Measurements from ENCODE around the gene NR2C2. TPM values are rescaled to one million over a fixed set of nuclear protein-coding genes. Genes with fewer than 3 reads are reported as not detected.

Gene NR2C2
- total RNA-seq, 1 donor from 2014 or later, result 23.5 TPM

DNA sequence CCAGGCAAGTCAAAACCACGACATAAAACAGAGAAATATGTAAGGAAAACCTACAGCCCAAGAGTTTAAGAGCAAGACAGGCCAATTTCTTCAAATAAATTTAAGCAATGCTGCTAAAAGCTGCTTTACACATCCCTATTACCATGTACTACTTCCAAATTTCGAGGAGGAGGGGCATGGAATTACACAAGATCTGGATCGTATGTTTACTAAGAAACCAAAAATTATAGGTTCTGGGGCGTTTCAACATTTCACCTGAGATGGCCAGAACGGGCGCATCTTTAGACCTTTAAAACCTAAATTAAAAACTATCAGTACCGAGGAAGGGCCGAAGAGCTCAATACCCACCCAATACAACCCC lies 664 bp upstream of the NR2C2 start:
- peaks cover 0 to 24% of the 10 kb centered on the region in 2 donors for H3K4me1 ChIP-seq
- H3K9me3 ChIP-seq, result no peaks in the 10 kb centered on the region
- DNase-seq (ENCODE audit: low spot score in 2 of 2), result no peak
- no peaks in the 10 kb centered on the region for H3K27me3 ChIP-seq
- TF ChIP-seq, protein P1, sequence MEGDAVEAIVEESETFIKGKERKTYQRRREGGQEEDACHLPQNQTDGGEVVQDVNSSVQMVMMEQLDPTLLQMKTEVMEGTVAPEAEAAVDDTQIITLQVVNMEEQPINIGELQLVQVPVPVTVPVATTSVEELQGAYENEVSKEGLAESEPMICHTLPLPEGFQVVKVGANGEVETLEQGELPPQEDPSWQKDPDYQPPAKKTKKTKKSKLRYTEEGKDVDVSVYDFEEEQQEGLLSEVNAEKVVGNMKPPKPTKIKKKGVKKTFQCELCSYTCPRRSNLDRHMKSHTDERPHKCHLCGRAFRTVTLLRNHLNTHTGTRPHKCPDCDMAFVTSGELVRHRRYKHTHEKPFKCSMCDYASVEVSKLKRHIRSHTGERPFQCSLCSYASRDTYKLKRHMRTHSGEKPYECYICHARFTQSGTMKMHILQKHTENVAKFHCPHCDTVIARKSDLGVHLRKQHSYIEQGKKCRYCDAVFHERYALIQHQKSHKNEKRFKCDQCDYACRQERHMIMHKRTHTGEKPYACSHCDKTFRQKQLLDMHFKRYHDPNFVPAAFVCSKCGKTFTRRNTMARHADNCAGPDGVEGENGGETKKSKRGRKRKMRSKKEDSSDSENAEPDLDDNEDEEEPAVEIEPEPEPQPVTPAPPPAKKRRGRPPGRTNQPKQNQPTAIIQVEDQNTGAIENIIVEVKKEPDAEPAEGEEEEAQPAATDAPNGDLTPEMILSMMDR (IDR thresholded peaks at IDR 0.05), result no peak
- peak overlapping the region; percentile 85 to 96 for H3K4me3 ChIP-seq
- H3K36me3 ChIP-seq, result peaks cover 19 to 28% of the 10 kb centered on the region in 2 donors
- intact Hi-C loops (cut with DNase I), result loop anchor here (2.0 to 10.0 kb wide), 4 partner anchors 118 to 544 kb away; partner anchors contain the start of genes MRPS25, RBSN and SLC6A6
- H3K27ac ChIP-seq, result peak overlapping the region; percentile 97 to 98

DNA sequence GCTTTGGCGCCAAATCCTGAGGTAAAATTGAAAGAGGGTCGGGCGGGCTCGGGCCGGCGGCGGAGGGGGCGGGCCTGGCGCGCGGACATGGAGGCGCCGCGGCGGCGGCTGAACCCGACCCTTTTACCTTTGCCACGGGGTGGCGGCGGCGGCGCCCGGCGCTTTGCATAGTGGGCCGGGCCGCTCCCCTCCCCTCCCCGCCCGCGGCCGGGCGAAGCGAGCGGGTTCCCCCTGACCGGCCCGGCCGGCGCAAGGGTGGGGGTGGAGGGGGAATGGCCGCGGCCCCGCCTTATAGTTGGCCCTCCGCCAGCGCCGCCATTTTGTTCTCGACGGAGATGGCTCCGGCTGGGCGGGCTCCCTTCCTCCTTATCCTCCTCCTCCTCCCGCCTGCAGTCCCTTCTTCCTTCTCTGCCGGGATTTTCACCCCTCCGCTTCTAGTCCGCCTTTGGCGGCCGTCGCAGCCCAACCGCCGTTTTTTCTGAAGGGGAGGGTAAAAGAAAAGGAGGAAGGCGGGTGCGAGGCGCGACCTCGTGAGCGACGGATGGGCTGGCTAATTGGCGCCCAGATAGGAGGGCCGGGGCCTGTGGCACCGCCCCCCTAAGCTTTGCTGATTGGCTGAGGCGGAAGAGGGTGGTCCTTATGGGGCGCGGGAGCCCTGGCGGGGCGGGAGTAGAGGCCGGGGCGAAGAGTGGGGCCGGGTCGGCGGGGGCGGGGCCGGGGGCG lies 664 bp downstream of the NR2C2 start:
- Histone ChIP-seq H3K4me1 (peaks cover 0 to 24% of the 10 kb centered on the region in 2 donors), H3K4me3 (peak overlapping the region; percentile 85 to 96), H3K36me3 (peaks cover 19 to 26% of the 10 kb centered on the region in 2 donors), H3K9me3 (no peaks in the 10 kb centered on the region), H3K27me3 (no peaks in the 10 kb centered on the region), H3K27ac (peak overlapping the region; percentile 97 to 98)
- DNase-seq (ENCODE audit: low spot score in 2 of 2), result peak; percentile 80 to 97
- TF ChIP-seq, protein P1 (IDR thresholded peaks at IDR 0.05), result no peak
- intact Hi-C loops (cut with DNase I), result loop anchor here (2.0 to 10.0 kb wide), 7 partner anchors 117 to 823 kb away; partner anchors contain the start of genes CAPN7, CCDC174, CHCHD4 and MRPS25

DNA sequence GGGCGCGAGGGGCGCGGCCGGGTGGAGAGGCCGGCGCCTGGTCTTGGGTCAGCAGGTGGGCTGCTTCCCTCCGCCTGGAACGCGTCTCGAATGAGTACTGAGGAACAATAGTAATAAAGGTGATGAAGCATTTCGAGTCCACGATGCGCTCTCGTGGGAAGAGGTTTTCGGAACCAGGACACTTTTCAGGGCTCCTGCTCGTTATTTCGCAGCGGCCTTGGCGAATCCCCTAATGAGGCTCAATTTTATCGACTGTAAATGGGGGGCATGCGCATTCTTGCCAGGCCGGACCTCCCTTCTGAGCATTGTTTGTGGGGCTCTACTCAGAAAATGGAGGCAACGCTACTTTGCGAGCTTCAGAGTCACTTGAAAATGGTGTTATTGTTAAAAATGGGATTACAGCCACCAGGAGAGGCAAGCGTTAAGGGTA lies 1.2 kb downstream of the NR2C2 start:
- peak overlapping the region; percentile 85 to 96 for H3K4me3 ChIP-seq
- peaks cover 0 to 24% of the 10 kb centered on the region in 2 donors for H3K4me1 ChIP-seq
- H3K27ac ChIP-seq, result peak overlapping the region; percentile 97 to 98
- no peaks in the 10 kb centered on the region for H3K27me3 ChIP-seq
- H3K36me3 ChIP-seq, result peaks cover 13 to 20% of the 10 kb centered on the region in 2 donors
- intact Hi-C loops (cut with DNase I), result loop anchor here (2.0 to 10.0 kb wide), 6 partner anchors 116 to 824 kb away; partner anchors contain the start of genes CAPN7, CCDC174, CHCHD4 and MRPS25
- H3K9me3 ChIP-seq, result no peaks in the 10 kb centered on the region
- DNase-seq (ENCODE audit: low spot score in 2 of 2), result no peak
- TF ChIP-seq, protein P1 (IDR thresholded peaks at IDR 0.05), result no peak

DNA sequence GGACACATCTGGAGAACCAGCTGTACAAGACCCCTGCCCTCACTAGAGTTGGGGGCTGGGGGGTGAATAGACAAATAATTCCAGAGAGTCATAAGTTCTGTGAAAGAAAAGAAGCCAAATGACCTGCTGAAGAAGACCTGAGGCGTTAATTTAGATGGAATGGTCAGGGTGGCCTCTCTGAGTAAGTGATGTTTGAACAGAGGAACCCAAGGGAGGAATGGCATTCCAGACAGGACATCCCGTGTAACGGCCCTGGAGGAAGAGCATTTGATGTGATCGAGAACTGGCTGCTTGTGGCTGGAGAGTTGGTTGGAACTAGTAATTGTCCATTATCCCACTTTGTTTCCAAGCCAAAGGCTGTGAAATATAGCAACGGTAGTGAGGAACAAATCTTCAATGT lies 1.7 kb downstream of the NR2C2 start:
- Histone ChIP-seq H3K4me3 (peak overlapping the region; percentile 85 to 96), H3K9me3 (no peaks in the 10 kb centered on the region), H3K27me3 (no peaks in the 10 kb centered on the region), H3K27ac (peak overlapping the region; percentile 97 to 98), H3K4me1 (peaks cover 0 to 24% of the 10 kb centered on the region in 2 donors), H3K36me3 (peaks cover 9 to 15% of the 10 kb centered on the region in 2 donors)
- no peak for DNase-seq (ENCODE audit: low spot score in 2 of 2)
- intact Hi-C loops (cut with DNase I), result loop anchor here (2.0 to 10.0 kb wide), 6 partner anchors 116 to 824 kb away; partner anchors contain the start of genes CAPN7, CCDC174, CHCHD4 and MRPS25
- TF ChIP-seq, protein P1 (IDR thresholded peaks at IDR 0.05), result no peak

DNA sequence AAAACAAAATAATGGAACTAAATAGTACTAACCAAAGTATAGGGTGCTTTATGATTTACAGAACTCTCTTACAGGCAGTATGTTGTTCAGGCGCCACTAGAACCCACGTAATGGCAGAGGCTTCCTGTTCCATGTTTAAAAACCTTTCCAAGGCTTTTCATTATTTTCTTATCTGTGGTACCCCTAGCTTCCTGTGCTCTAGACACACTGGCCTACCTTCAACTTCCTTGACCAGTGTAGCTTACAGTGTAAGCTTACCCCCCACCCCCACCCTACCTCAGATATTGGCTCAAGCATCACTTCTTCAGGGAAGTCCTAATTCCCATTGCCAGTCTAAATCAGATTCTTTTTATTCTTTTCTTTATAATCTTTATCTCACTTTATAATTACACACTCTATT lies 2.9 kb downstream of the NR2C2 start:
- Histone ChIP-seq H3K27ac (no peak overlapping the region), H3K4me3 (no peak overlapping the region), H3K27me3 (no peaks in the 10 kb centered on the region), H3K36me3 (peaks cover 3 to 5% of the 10 kb centered on the region in 2 donors), H3K9me3 (no peaks in the 10 kb centered on the region), H3K4me1 (peaks cover 0 to 24% of the 10 kb centered on the region in 2 donors)
- TF ChIP-seq, protein P1 (IDR thresholded peaks at IDR 0.05), result no peak
- intact Hi-C loops (cut with DNase I), result no loop called here
- DNase-seq (ENCODE audit: low spot score in 2 of 2), result no peak

Measured in ascending aorta (tissue), 2 donors.